Stimulated activated CD4-positive, alpha-beta T cell treated with anti-CD3 and anti-CD28 coated beads, Interleukin-1b, Interleukin-23, amount 100 ng/mL, for 1 hour (primary cell): ENCODE measurements around the gene PTPRN2.
"Not testable (repeated sequence)": the region's sequence is repeated elsewhere in the genome, so short reads cannot be mapped to it uniquely, and the experiment has no call there.

Experiments used
- DNase-seq, 2 donors: peaks; one replicate each; pipeline ENCODE4 v3.0.0-alpha.2; 2020; ENCODE audit warnings: low read depth in 2 of 2

The PTPRN2 gene

GRCh38 chr7:158322616-158323530 is 264.8 kb downstream of the PTPRN2 start:
- DNase-seq, result no peak

GRCh38 chr7:158321936-158322615 is 265.5 kb downstream of the PTPRN2 start:
- DNase-seq, result no peak

GRCh38 chr7:158321056-158321700 is 266.4 kb downstream of the PTPRN2 start:
- no peak for DNase-seq

DNA sequence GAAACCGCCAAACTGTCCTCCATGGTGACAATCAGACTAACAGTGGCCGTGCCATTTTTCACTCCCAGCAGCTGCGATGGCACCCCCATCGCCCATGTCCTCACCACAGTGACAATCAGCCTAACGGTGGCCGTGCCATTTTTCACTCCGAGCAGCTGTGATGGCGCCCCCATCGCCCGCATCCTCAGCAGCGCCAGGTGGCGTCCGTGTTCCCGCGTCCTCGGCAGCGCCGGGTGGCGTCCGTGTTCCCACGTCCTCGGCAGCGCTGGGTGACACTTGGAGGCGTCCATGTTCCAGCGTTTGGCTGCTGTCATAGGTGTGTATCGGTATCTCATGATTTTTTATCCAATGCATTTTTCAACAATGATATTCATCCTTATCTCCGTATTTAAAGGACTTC is 267.3 kb downstream of the PTPRN2 start:
- no peak for DNase-seq

GRCh38 chr7:158318511-158318913 is 269.1 kb downstream of the PTPRN2 start:
- no peak for DNase-seq

DNA sequence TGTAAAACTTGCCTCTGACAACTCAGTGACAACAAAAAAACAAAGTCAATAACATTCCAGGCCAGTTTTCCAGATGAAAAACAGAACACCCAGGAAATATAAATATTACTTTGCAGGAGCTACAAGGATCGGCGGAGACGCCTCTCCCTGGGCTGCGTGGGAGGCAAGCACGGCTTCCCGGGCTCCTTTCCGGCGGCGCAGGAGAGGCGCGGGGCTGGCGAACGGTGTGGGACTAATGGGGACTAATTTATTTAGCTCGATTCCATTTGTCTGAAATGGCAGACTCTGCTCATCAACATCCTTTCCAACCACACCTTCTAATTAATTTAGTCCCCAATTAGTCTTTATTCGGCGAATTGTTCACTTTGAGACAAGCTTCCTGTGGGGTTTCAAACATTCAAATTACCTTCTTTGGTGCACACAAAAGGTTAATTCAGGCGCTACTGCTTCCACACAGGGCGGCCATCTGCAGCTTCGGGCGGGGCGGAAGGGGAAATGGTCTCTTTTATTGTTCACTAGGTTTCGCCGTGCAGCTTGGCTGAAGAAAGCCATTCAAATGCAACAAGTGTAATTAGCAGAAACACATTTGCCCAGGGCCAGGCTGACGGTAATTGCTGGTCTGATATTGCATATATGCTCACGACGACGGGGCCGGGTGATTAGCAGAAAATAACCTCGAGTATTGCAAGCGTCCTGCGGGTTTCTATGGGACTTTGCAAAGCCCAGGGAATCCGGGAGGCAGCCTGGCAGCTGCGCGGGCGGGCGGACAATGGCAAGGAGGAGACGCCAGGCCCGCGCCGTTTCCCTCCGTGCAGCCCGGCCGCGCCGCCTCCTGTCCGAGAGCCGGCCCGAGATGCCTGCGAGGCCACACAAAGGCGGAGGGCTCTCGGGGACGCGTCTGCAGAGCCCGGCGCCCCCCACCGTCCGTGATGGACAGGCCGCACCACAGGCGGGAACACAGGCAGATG is 270.1 kb downstream of the PTPRN2 start:
- no peak for DNase-seq

DNA sequence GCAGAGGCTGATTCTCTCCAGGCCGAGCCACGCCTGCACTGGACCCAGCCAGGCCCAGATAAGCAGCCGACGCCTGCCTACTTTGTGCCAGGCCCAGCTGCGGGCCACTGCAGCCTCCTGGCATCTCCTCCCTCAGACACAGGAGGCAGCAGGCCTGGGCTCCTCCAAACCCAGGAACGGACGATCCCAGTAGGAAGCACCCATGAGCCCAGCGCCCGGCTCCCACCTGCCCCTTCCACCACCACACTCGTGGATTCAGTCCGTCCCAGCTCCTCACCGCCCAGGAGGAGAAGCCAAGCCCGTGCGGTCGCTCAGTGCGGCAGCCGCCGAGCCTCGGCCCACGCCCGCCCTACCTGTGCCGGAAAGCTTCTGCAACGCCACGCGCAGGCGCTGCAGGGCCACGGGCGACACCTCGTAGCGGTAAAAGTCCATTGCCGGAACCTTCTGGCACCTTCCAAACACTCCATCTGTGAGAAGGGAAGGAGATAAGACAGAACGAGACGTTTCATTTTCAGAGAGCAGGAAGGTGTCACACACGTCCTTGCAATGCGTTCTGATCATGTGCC is 271.1 kb downstream of the PTPRN2 start:
- DNase-seq, result no peak

DNA sequence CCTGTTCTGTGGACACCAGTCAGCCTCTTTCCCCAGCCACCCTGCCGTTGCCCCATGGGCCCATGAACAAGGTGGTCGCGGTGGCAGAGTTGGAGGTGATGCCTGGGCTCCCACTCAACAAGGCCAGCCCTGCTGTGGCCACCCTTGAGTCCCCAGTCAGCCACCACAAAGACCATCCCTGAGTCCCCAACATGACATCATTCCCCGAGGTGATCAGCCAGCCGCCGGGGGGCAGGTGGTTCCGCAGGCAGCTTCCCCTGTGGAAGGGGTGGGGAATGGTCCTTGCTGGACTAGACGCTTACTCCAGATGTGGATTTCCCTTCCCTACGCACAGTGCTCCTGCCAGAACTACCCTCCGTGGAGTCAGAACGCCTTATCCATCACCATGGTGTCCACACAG is 271.7 kb downstream of the PTPRN2 start:
- no peak for DNase-seq

- DNase-seq, result no peak
These were observed 272.3 kb downstream of the PTPRN2 start for GRCh38 chr7:158315326-158315725.

GRCh38 chr7:158314394-158314793 is 273.2 kb downstream of the PTPRN2 start:
- no peak for DNase-seq

DNA sequence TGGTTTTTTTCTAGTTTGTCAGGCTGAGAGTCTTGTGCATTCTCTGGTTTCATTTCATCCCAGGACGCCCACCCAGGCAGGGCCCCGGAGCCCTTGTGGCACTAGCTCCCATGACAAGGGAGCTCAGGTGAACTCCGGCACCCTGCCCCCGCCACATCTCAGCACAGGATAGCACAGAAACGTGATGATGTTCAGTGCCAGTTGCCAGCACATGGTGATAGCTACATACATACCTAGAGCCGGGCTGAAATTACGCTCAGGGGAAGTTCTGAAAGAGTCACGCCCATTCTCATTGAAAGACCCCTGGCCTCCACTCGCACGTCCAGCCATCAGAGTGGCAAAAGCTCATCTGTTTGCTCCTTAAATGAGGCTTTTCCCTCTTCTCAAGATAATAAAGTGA is 273.7 kb downstream of the PTPRN2 start:
- DNase-seq, result no peak

GRCh38 chr7:158312789-158313188 is 274.8 kb downstream of the PTPRN2 start:
- no peak for DNase-seq

DNA sequence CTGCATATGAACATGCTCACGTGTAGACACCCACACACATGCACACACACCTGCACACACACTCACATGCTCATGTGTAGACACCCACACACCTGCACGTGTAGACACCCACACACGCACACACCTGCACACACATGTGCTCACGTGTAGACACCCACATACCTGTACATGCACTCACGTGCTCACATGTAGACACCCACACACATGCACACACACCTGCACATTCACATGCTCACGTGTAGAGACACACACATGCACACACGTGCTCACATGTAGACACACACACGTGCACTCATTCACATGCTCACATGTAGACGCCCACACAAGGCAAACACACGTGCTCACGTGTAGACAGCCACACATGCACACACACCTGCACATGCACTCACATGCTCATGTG is 275.8 kb downstream of the PTPRN2 start:
- DNase-seq, result no peak

- no peak for DNase-seq
These were observed 276.5 kb downstream of the PTPRN2 start for GRCh38 chr7:158310924-158311666.

- no peak for DNase-seq
These were observed 277.5 kb downstream of the PTPRN2 start for GRCh38 chr7:158309868-158310763.

DNA sequence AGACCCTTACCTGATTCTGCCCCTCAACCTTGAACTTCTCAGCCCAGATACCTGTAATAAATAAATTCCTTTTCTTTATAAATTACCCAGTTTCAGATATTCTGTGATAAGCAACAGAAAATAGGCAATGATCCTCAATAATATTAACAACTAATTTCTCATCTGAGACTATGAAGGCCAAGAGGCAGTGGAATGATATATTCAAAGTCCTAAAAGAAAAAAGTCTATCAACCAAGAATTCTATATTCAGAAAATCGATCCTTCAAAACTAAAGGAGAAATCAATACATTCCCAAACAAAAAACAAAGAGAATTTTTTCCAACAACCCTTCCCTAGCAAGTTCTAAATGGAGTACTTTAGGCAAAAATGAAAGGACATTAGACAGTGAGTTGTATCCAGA is 279.6 kb downstream of the PTPRN2 start:
- DNase-seq, result no peak

DNA sequence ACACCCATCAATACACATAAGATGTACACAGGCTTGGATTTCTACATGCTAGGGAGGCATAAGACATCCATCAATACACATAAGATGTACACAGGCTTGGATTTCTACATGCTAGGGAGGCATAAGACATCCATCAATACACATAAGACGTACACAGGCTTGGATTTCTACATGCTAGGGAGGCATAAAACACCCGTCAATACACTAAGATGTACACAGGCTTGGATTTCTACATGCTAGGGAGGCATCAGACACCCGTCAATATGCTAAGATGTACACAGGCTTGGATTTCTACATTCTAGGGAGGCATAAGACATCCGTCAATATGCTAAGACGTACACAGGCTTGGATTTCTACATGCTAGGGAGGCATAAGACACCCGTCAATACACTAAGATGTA is 283.6 kb downstream of the PTPRN2 start:
- DNase-seq, result not testable (repeated sequence)

DNA sequence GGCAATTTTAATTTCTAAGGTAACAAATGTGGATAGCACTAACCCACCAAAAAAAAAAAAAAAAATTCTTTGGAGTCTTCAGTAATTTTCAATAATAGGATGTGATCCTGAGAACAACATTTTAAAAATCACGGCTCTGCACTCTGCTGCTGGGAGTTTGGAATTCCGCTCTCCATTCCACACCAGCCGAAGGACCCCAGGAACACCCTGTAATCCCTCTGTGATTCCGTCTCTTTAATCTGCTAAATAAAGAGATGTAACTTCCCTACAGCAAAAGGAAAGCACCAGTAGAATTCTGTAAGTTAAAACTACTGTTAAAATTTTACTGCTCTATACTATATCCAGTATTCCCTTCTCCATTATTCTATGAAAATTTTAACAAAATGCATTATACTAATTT is 284.5 kb downstream of the PTPRN2 start:
- DNase-seq, result no peak
